Activated B cell treated with CpG ODN at 0.5 μM for 24 hours (primary cell): Measurements from ENCODE around the gene BIN2. TPM values are rescaled to one million over a fixed set of nuclear protein-coding genes. Genes with fewer than 3 reads are reported as not detected.

Experiments
- ATAC-seq: fragments of 200-7000 bp; cut with Tn5 transposase; one replicate; pipeline ENCODE4 v1.10.0; 2021; ENCODE audit warnings: low read depth, mild to moderate bottlenecking, moderate library complexity
- CTCF ChIA-PET: fragments of 350-600 bp; sonication (Branson Sonifier 250); formaldehyde crosslinking; loops from one replicate; lab custom pipeline; 2021; ENCODE audit warnings: antibody characterized with exemption; lab: Charles Lee
- POLR2A ChIA-PET: fragments of 350-600 bp; sonication (Branson Sonifier 250); formaldehyde crosslinking; loops from one replicate; lab custom pipeline; 2021; ENCODE audit warnings: antibody characterized with exemption; lab: Charles Lee
- DNase-seq: peaks from one replicate; pipeline ENCODE4 v3.0.0; 2022
- H3K27ac Mint-ChIP-seq: one replicate; pipeline ENCODE4 v1.8.0; 2020; ENCODE audit warnings: mixed read lengths
- H3K27me3 Mint-ChIP-seq: one replicate; pipeline ENCODE4 v1.8.0; 2021; ENCODE audit warnings: mixed read lengths
- H3K36me3 Mint-ChIP-seq: one replicate; pipeline ENCODE4 v1.8.0; 2021; ENCODE audit warnings: low read depth, mixed read lengths
- H3K4me1 Mint-ChIP-seq: one replicate; pipeline ENCODE4 v1.8.0; 2021; ENCODE audit warnings: mixed read lengths
- H3K4me3 Mint-ChIP-seq: one replicate; pipeline ENCODE4 v1.8.0; 2020; ENCODE audit warnings: mild to moderate bottlenecking, mixed read lengths
- H3K9me3 Mint-ChIP-seq: one replicate; pipeline ENCODE4 v1.8.0; 2020; ENCODE audit warnings: mixed read lengths
- CTCF ChIP-seq: fragments of 200-600 bp; IDR thresholded peaks from one replicate; pipeline ENCODE4 v1.8.0; 2022; ENCODE audit warnings: antibody characterized with exemption, mild to moderate bottlenecking
- intact Hi-C: fragments of 100-400 bp; cut with micrococcal nuclease; formaldehyde crosslinking; loops from one replicate; pipeline ENCODE4 v1.15.1; 2024
- total RNA-seq: library from RNA; stranded (reverse); gene quantifications from 2 replicates; pipeline ENCODE4 v1.2.3, GENCODE V29; 2022

BIN2 gene
- total RNA-seq, 1 donor from 2014 or later = 25.6 TPM

- intact Hi-C loops = loop anchor here (2.0 kb wide), 1 partner anchor 17 kb away; no protein-coding TSS in a partner anchor
- Mint-ChIP-seq H3K4me3 (no peak overlapping the region), H3K4me1 (peaks cover 8% of the 10 kb centered on the region), H3K9me3 (no peaks in the 10 kb centered on the region), H3K36me3 (peaks cover 2% of the 10 kb centered on the region), H3K27me3 (no peaks in the 10 kb centered on the region), H3K27ac (no peak overlapping the region)
- ChIA-PET POLR2A (interaction anchor here (1.0 to 1.5 kb wide), 2 partner anchors 14 to 40 kb away, joined by 3 to 4 read pairs; no protein-coding TSS in a partner anchor), CTCF (interaction anchor here (1.1 to 3.6 kb wide), 2 partner anchors 11 to 42 kb away, joined by 3 to 34 read pairs; no protein-coding TSS in a partner anchor)
- DNase-seq (no peak), ATAC-seq (no peak)
- TF ChIP-seq CTCF = no peak
Measured at GRCh38 chr12:51351913-51352532, 28.0 kb upstream of the BIN2 start.

- TF ChIP-seq CTCF = no peak
- ChIA-PET CTCF (interaction anchor here (1.2 to 3.6 kb wide), 2 partner anchors 8 to 78 kb away, joined by 4 to 34 read pairs; no protein-coding TSS in a partner anchor), POLR2A (interaction anchor here (0.7 kb wide), 1 partner anchor 18 kb away, joined by 3 read pairs; no protein-coding TSS in a partner anchor)
- no peak for ATAC-seq
- H3K27me3 Mint-ChIP-seq = no peaks in the 10 kb centered on the region
- peaks cover 23% of the 10 kb centered on the region for H3K4me1 Mint-ChIP-seq
- no peak overlapping the region for H3K27ac Mint-ChIP-seq
- intact Hi-C loops = no loop called here
- no peak for DNase-seq
- H3K4me3 Mint-ChIP-seq = no peak overlapping the region
- no peaks in the 10 kb centered on the region for H3K9me3 Mint-ChIP-seq
- no peaks in the 10 kb centered on the region for H3K36me3 Mint-ChIP-seq
Measured at GRCh38 chr12:51349026-51349425, 25.1 kb upstream of the BIN2 start.

- ATAC-seq (no peak), DNase-seq (no peak)
- TF ChIP-seq CTCF = no peak
- intact Hi-C loops = no loop called here
- Mint-ChIP-seq H3K4me1 (peaks cover 32% of the 10 kb centered on the region), H3K4me3 (no peak overlapping the region), H3K9me3 (no peaks in the 10 kb centered on the region), H3K27me3 (no peaks in the 10 kb centered on the region), H3K36me3 (no peaks in the 10 kb centered on the region), H3K27ac (no peak overlapping the region)
- ChIA-PET POLR2A (interaction anchor here (0.9 kb wide), 1 partner anchor 24 kb away, joined by 3 read pairs; the partner anchor contains the start of gene BIN2), CTCF (no interaction called here)
Measured at GRCh38 chr12:51348116-51348515, 24.1 kb upstream of the BIN2 start.

- no peaks in the 10 kb centered on the region for H3K36me3 Mint-ChIP-seq
- H3K9me3 Mint-ChIP-seq = no peaks in the 10 kb centered on the region
- intact Hi-C loops = no loop called here
- no peak for TF ChIP-seq CTCF
- no peak within 1 kb of the TSS for H3K4me3 Mint-ChIP-seq
- ATAC-seq = no peak
- H3K4me1 Mint-ChIP-seq = peaks cover 43% of the 10 kb centered on the region
- H3K27me3 Mint-ChIP-seq = no peaks in the 10 kb centered on the region
- ChIA-PET CTCF (no interaction called here), POLR2A (interaction anchor here (0.7 kb wide), 1 partner anchor 515 kb away, joined by 4 read pairs; no protein-coding TSS in a partner anchor)
- no peak for DNase-seq
- no peak within 1 kb of the TSS for H3K27ac Mint-ChIP-seq
Measured at GRCh38 chr12:51346581-51346980, 22.6 kb upstream of the BIN2 start, which contains the start of gene CELA1. Gene CELA1 (minus strand): TSS chr12:51346679. CDS start chr12:51346638, 41 bp downstream.

- no peak for TF ChIP-seq CTCF
- no peaks in the 10 kb centered on the region for H3K9me3 Mint-ChIP-seq
- no peak overlapping the region for H3K27ac Mint-ChIP-seq
- ChIA-PET POLR2A (no interaction called here), CTCF (no interaction called here)
- DNase-seq (no peak), ATAC-seq (no peak)
- no peaks in the 10 kb centered on the region for H3K36me3 Mint-ChIP-seq
- intact Hi-C loops = no loop called here
- H3K4me1 Mint-ChIP-seq = peaks cover 49% of the 10 kb centered on the region
- H3K4me3 Mint-ChIP-seq = no peak overlapping the region
- no peaks in the 10 kb centered on the region for H3K27me3 Mint-ChIP-seq
Measured at GRCh38 chr12:51345681-51346080, 21.7 kb upstream of the BIN2 start.
